GM12878 (cell line): ENCODE results near the gene DLG2. TPM values are rescaled to one million over a fixed set of nuclear protein-coding genes. Genes with fewer than 3 reads are reported as not detected.

Experiments used
- ATAC-seq: fragments of 200-7000 bp; cut with Tn5 transposase; 3 replicates; pipeline ENCODE4 v1.9.1; 2020; ENCODE audit warnings: mild to moderate bottlenecking, moderate library complexity
- BruUV-seq: library from RNA; stranded (reverse); fragments of 400-500 nt; replicated peaks from 2 replicates; lab custom pipeline; 2021; lab: Mats Ljungman, UMichigan
- CTCF ChIA-PET: fragments of 300-600 bp; sonication (Branson Sonifier 250); formaldehyde crosslinking; extraction: SDS; loops from one replicate; lab custom pipeline; 2021; ENCODE audit warnings: inconsistent platforms; lab: Yijun Ruan, JAX
- POLR2A ChIA-PET: fragments of 350-600 bp; formaldehyde crosslinking; extraction: SDS; loops from one replicate; lab custom pipeline; 2021; ENCODE audit warnings: inconsistent platforms; lab: Charles Lee
- RAD21 ChIA-PET: fragments of 300-600 bp; sonication (Branson Sonifier 250); formaldehyde crosslinking; loops from one replicate; lab custom pipeline; 2023; ENCODE audit warnings: antibody characterized with exemption; ENCODE audit not compliant: unreplicated experiment; lab: Charles Lee
- SMC1A ChIA-PET: fragments of 300-600 bp; sonication (Branson Sonifier 250); formaldehyde crosslinking; loops from one replicate; lab custom pipeline; 2023; ENCODE audit not compliant: unreplicated experiment, uncharacterized antibody; lab: Charles Lee
- DNase-seq: peaks from one replicate; pipeline ENCODE4 v3.0.0-alpha.2; 2011; ENCODE audit warnings: low read depth, low spot score
- FAIRE-seq: peaks from 3 replicates; lab custom pipeline; 2011; peaks lifted over from hg19 to GRCh38; lab: Jason Lieb, UNC
- H2AFZ ChIP-seq: 2 replicates; pipeline ENCODE4 v1.6.0; 2011; ENCODE audit warnings: low read depth, low read length, control low read depth; ENCODE audit not compliant: control insufficient read depth
- H3K27ac ChIP-seq: 2 replicates; pipeline ENCODE4 v1.5.1; 2011; ENCODE audit warnings: control low read depth; ENCODE audit not compliant: control insufficient read depth, insufficient read depth
- H3K27me3 ChIP-seq, 2 experiments: replicated peaks in 1 of 2; 2 replicates each; pipeline versions ENCODE4 v1.6.0 to v1.6.1; 2011; ENCODE audit warnings: low read length in 1 of 2; ENCODE audit not compliant: control insufficient read depth in 2 of 2, insufficient read depth in 2 of 2
- H3K36me3 ChIP-seq, 2 experiments: 2 replicates each; pipeline ENCODE4 v1.5.1; 2011; ENCODE audit warnings: low read length in 1 of 2; ENCODE audit not compliant: control insufficient read depth in 2 of 2, insufficient read depth in 2 of 2
- H3K4me1 ChIP-seq: 2 replicates; pipeline ENCODE4 v1.6.1; 2011; ENCODE audit warnings: mild to moderate bottlenecking, low read length, moderate library complexity, mixed read lengths; ENCODE audit not compliant: control insufficient read depth, insufficient read depth
- H3K4me2 ChIP-seq: 2 replicates; pipeline ENCODE4 v1.6.0; 2011; ENCODE audit warnings: control low read depth; ENCODE audit not compliant: control insufficient read depth, insufficient read depth
- H3K4me3 ChIP-seq: fragments of 200-600 bp; sonication (generic); 2 replicates; pipeline ENCODE4 v1.5.1; 2016
- H3K79me2 ChIP-seq: 2 replicates; pipeline ENCODE4 v1.6.0; 2011; ENCODE audit warnings: low read length; ENCODE audit not compliant: control insufficient read depth, insufficient read depth
- H3K9ac ChIP-seq: 2 replicates; pipeline ENCODE4 v1.8.0; 2011; ENCODE audit warnings: low read length, control low read depth, mixed read lengths; ENCODE audit not compliant: control insufficient read depth, insufficient read depth
- H3K9me3 ChIP-seq: replicated peaks from 3 replicates; pipeline ENCODE4 v1.5.1; 2011; ENCODE audit warnings: mild to moderate bottlenecking, low read length; ENCODE audit not compliant: control insufficient read depth, insufficient read depth
- H4K20me1 ChIP-seq: 2 replicates; pipeline ENCODE4 v1.6.0; 2011; ENCODE audit not compliant: control insufficient read depth, insufficient read depth
- BCL3 ChIP-seq: IDR thresholded peaks from 2 replicates; pipeline ENCODE4 v1.6.1; 2011; ENCODE audit warnings: borderline replicate concordance, low read depth, mild to moderate bottlenecking, moderate library complexity, low read length; ENCODE audit not compliant: insufficient read depth, poor library complexity, severe bottlenecking
- BHLHE40 ChIP-seq, 2 experiments: fragments of 450-650 bp in 1 of 2; IDR thresholded peaks; 2 replicates each; pipeline ENCODE4 v1.6.1; 2011 to 2017; ENCODE audit warnings: low read depth in 2 of 2, borderline replicate concordance in 1 of 2, improper control_type of control experiment in 1 of 2, low read length in 1 of 2, mild to moderate bottlenecking in 1 of 2
- CBFB ChIP-seq: IDR thresholded peaks from 2 replicates; pipeline ENCODE4 v1.6.1; 2016; ENCODE audit warnings: antibody characterized with exemption, low read depth
- EED ChIP-seq: sonication (generic); IDR thresholded peaks from 2 replicates; pipeline ENCODE4 v1.6.1; 2016; ENCODE audit warnings: antibody characterized with exemption, low read depth
- FOS ChIP-seq: IDR thresholded peaks from 3 replicates; pipeline ENCODE4 v1.6.1; 2011; ENCODE audit warnings: borderline replicate concordance; ENCODE audit not compliant: insufficient read length; ENCODE audit errors: extremely low read depth
- MEF2A ChIP-seq: IDR thresholded peaks from 2 replicates; pipeline ENCODE4 v1.6.1; 2011; ENCODE audit warnings: low read depth, mild to moderate bottlenecking, low read length, moderate library complexity; ENCODE audit not compliant: insufficient read depth
- MXI1 ChIP-seq: fragments of 150-350 bp; IDR thresholded peaks from 2 replicates; pipeline ENCODE4 v1.6.1; 2011; ENCODE audit warnings: low read depth, mild to moderate bottlenecking, inconsistent platforms, low read length, improper control_type of control experiment
- REST ChIP-seq: IDR thresholded peaks from 2 replicates; pipeline ENCODE4 v1.6.1; 2012; ENCODE audit warnings: mild to moderate bottlenecking, low read depth, low read length
- YBX1 ChIP-seq: fragments of 450-650 bp; IDR thresholded peaks from 2 replicates; pipeline ENCODE4 v1.6.1; 2016; ENCODE audit warnings: antibody characterized with exemption
- WGBS: methylation state at CpG from one replicate; pipeline ENCODE4 v1.1.6; 2016; ENCODE audit warnings: low lambda C conversion rate; ENCODE audit not compliant: insufficient replicate concordance, insufficient coverage; ENCODE audit errors: missing lambda C conversion rate; 5-methylcytosine and 5-hydroxymethylcytosine counted together
- in situ Hi-C: fragments of 300-500 bp; cut with MboI; formaldehyde crosslinking; loops from 9 replicates; pipeline ENCODE4 v1.14.3; 2018; ENCODE audit warnings: mixed read lengths
- intact Hi-C: fragments of 100-400 bp; cut with micrococcal nuclease; formaldehyde crosslinking; loops from one replicate; pipeline ENCODE4 v1.14.2; 2022; ENCODE audit not compliant: unreplicated experiment
- polyA plus RNA-seq, 11 experiments: library from polyadenylated mRNA; depleted of rRNA in 4 of 11; unstranded in 6 of 11; stranded (reverse) in 5 of 11; fragments of >200 nt; fragmentation: Nextera tagmentation in 4 of 11; fragmentation: Illumina TruSeq in 1 of 11; extraction: Ambion mirVana in 4 of 11; extraction: Trizol in 1 of 11; gene quantifications; 1 replicate in 1 of 11; 2 replicates in 10 of 11; pipeline versions ENCODE4 v1.2.1 to v1.2.3, GENCODE V29; 2011 to 2016; ENCODE audit warnings: inconsistent platforms in 2 of 11, missing spikeins in 2 of 11, low read depth in 1 of 11
- total RNA-seq, 4 experiments: library from RNA; depleted of rRNA in 3 of 4; stranded (reverse); fragments of >200 nt in 3 of 4; fragmentation: Illumina TruSeq in 1 of 4; extraction: Trizol in 1 of 4; gene quantifications; 2 replicates each; pipeline versions ENCODE4 v1.2.1 to v1.2.3, GENCODE V29; 2013 to 2021
- TF ChIP-seq, protein P1 (sequence below): fragments of 450-650 bp; formaldehyde crosslinking; IDR thresholded peaks from 2 replicates; pipeline ENCODE4 v1.4.0; 2020; ENCODE audit warnings: mild to moderate bottlenecking, moderate library complexity

The DLG2 gene
- total and polyA plus RNA-seq, 10 of the 15 experiments (the other 5 are each of a cell fraction or from before 2014, with no cell fraction given): 0.09 to 0.98 (median 0.35) TPM

GRCh38 chr11:84136926-84137325 lies 1490.2 kb downstream of the DLG2 start (continued):
- TF ChIP-seq BCL3 (no peak), EED (no peak), MEF2A (no peak)

DNA sequence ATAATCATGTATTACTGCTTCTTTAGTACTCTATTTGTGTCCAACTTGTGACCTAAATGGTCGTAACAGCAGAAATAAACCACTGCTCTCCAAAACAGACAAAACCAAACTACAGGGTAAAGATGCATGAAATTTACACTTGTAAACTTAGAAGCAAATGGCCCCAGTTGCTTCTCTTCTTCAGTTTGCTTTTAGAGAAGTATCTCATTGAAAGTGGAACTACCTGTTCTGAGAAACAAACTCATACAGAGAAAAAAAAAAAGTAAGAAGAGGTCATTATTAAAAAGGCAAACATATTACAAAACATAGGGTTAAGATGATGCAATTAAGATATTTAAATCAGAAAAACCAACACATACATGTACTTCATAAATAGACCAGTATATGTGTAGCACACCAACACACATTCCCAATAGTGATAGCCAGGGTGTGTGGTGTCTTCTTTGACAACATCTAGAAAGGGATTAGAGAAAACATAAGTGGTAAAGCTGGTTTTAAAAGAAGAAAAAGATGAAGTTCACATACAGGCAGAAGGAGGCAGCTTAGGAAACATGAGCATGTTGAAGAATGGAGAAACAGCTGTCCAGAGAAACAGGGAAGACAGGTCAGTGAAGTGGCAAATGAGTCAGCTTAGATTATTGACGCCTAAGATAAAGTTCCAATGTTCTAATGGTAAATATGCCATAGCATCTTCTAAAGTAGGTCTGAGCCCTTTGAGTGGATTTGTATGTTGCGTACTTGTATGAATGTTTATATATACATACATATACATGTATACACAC lies 1496.3 kb downstream of the DLG2 start:
- ChIA-PET SMC1A (no interaction called here), POLR2A (no interaction called here), CTCF (interaction anchor here (1.2 kb wide), 1 partner anchor 12 kb away, joined by 3 read pairs; no protein-coding TSS in a partner anchor), RAD21 (no interaction called here)
- DNase-seq: no peak
- no peak; the same call in 1 of the 3 replicates for ATAC-seq
- H3K27ac ChIP-seq: no peak overlapping the region
- no peaks in the 10 kb centered on the region for H3K4me1 ChIP-seq
- BruUV-seq: no TSS peak
- in situ Hi-C loops: no loop called here
- H3K4me2 ChIP-seq: no peak overlapping the region
- no peaks in the 10 kb centered on the region for H3K36me3 ChIP-seq
- H3K79me2 ChIP-seq: no peaks in the 10 kb centered on the region
- peak; percentile 7 for FAIRE-seq
- no peaks in the 10 kb centered on the region for H3K27me3 ChIP-seq
- no peak overlapping the region for H3K4me3 ChIP-seq
- H3K9ac ChIP-seq: no peak overlapping the region
- no peaks in the 10 kb centered on the region for H4K20me1 ChIP-seq
- H3K9me3 ChIP-seq: no peaks in the 10 kb centered on the region
- intact Hi-C loops: no loop called here
- WGBS: 35% methylated on average over 3 of the region's 3 CpGs
- H2AFZ ChIP-seq: no peak overlapping the region
- TF ChIP-seq REST (no peak), MXI1 (no peak), FOS (no peak), YBX1 (no peak), BHLHE40 (IDR thresholded peaks at IDR 0.05; ENCODE audit: borderline replicate concordance in 1 of 2, low read depth in 2 of 2, low read length in 1 of 2) (no peak), CBFB (no peak)
- TF ChIP-seq, protein P1, sequence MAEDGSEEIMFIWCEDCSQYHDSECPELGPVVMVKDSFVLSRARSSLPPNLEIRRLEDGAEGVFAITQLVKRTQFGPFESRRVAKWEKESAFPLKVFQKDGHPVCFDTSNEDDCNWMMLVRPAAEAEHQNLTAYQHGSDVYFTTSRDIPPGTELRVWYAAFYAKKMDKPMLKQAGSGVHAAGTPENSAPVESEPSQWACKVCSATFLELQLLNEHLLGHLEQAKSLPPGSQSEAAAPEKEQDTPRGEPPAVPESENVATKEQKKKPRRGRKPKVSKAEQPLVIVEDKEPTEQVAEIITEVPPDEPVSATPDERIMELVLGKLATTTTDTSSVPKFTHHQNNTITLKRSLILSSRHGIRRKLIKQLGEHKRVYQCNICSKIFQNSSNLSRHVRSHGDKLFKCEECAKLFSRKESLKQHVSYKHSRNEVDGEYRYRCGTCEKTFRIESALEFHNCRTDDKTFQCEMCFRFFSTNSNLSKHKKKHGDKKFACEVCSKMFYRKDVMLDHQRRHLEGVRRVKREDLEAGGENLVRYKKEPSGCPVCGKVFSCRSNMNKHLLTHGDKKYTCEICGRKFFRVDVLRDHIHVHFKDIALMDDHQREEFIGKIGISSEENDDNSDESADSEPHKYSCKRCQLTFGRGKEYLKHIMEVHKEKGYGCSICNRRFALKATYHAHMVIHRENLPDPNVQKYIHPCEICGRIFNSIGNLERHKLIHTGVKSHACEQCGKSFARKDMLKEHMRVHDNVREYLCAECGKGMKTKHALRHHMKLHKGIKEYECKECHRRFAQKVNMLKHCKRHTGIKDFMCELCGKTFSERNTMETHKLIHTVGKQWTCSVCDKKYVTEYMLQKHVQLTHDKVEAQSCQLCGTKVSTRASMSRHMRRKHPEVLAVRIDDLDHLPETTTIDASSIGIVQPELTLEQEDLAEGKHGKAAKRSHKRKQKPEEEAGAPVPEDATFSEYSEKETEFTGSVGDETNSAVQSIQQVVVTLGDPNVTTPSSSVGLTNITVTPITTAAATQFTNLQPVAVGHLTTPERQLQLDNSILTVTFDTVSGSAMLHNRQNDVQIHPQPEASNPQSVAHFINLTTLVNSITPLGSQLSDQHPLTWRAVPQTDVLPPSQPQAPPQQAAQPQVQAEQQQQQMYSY (CRISPR knock-in tag): no peak
